ENCODE results near the gene TJP3.

- no peak for TF ChIP-seq SREBF1 (IDR thresholded peaks at IDR 0.05; ENCODE audit: low read length)
- TF ChIP-seq BCL11A (IDR thresholded peaks at IDR 0.05; ENCODE audit: low read depth, low read length): no peak
- TF ChIP-seq REST (IDR thresholded peaks at IDR 0.05; ENCODE audit: low read depth, low read length): no peak
- no peak for TF ChIP-seq SRF (IDR thresholded peaks at IDR 0.05; ENCODE audit: low read depth in 2 of 2, low read length in 2 of 2)
These were observed 32.2 kb downstream of the TJP3 start for GRCh38 chr19:3740431-3740830.

All from GM12878 (cell line).